Hippocampal formation (tissue), 2 donors: ENCODE data around the gene ROBO1.

Experiments used
- DNase-seq, 2 donors: peaks; one replicate each; lab custom pipeline; 2025; lab: John Stamatoyannopoulos, UW

ROBO1 gene

GRCh38 chr3:78875851-78876250, 891.9 kb downstream of the ROBO1 start:
- no peak for DNase-seq

- no peak for DNase-seq
Observed at GRCh38 chr3:78875436-78875835, 892.4 kb downstream of the ROBO1 start.

DNA sequence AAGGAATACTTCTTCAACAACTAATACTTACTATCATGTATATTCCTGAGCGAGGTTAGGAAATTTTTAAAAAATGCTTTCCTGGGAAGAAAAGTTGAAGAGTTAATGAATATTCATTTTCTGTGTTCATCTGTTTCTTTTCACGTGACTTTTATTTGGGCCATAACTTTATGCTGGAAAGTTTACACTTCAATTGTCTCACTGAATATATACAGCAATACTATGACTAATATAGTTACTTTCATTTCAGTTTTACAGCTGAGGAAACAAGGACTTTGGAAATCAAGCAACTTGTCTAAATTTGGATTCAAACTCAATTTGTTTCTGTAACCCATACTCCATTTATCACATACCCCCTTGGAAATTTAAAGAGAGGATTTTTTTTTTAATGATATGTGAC, 894.2 kb downstream of the ROBO1 start:
- DNase-seq, result no peak

DNA sequence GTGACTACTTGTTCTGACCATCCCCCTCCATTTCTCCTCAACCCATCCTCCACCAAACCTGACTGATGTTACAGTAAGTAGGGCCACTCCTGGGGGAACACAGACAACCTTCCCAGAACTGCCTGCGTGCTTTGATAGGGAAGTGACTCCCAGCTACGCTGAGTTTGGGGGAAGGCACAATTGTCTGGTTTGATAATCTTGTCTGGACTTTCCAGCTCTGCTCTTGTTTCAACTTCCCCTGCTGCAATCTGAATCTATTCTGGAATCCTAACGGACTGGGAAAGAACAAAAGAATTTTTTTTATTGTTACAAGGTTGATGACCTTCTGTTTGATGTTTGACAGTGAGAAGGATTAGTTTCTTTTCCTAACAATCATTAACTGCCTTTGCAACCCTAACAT, 895.6 kb downstream of the ROBO1 start:
- DNase-seq, result no peak

DNA sequence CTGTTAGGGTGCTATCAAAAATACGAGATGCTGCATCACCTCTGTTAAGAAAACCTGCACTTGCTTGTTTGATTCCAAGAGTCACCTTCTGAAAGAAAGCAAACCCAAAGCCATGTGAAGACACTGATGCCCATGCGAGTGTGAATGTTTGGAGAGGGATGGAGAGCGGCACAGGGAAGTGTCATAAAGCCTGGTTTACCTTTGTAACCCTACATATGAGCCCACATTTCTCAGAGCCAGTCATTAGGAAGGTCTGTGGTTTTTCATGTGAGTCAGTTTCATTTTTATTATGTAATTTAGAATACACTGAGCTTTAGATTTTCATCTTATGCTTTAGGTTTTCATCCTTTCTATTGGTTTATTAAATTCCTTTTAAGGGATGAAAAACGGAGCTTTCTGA, 896.8 kb downstream of the ROBO1 start:
- DNase-seq, result no peak

GRCh38 chr3:78870484-78870883, 897.3 kb downstream of the ROBO1 start:
- DNase-seq, result no peak

DNA sequence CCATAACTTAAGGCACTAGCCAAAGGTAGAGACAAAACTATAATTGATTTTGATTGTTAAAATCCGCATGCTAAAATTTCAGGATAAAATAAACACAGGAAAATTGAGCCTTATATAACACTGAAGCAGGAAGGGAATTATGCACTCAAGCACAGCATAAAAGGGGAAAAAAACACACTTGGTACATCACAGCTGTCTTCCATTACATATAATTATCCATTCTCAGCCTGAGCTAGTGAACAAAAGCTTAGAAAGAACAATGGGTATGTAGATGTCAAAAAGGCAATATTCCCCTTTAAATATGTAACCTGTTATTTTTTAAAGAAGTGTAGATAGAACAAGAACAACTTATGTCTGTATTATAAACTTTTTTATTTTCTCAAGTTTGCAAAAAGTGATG, 899.2 kb downstream of the ROBO1 start:
- DNase-seq, result no peak

- no peak for DNase-seq
Observed at GRCh38 chr3:78867409-78868372, 900.1 kb downstream of the ROBO1 start.

DNA sequence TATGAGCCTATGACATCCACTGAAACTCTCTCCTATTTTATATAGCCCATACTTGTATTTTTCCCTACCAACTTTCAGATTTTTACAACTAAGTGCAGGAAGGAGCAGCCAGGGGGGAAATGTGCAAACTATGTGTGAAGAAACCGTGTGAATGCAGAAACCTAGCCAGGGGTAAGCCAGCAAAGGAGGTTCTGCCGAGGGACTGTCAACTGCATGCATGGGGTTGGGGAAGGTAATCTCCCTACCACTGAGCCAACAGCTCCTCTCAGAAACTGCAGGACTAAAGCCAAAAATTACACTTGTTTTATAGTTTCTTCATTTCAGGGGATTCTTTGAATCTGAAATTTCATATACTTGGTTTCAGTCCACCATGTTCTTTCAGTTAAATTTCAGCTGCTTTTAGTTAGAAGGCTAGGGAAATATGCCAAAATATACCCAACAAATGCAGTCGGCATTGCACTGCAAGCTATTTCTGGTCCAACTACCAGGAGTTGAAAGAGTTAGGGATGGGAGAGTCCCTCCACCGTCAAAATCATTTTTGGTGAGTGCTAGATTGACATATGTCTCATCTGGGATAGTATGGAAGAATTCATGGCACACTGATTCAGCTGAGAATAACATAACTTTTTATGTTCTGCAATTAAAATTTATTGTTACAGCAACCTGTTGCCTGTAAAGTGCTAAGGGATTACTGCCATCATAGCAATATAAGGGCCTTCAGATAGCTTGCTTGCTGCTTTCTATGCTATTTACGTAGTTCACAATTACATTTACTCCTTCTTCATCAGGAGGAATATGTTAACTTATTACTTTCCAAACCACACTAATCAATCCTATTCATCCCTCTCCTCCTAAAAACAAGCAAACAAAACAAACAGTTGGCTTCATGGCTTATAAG, 904.2 kb downstream of the ROBO1 start:
- no peak for DNase-seq

DNA sequence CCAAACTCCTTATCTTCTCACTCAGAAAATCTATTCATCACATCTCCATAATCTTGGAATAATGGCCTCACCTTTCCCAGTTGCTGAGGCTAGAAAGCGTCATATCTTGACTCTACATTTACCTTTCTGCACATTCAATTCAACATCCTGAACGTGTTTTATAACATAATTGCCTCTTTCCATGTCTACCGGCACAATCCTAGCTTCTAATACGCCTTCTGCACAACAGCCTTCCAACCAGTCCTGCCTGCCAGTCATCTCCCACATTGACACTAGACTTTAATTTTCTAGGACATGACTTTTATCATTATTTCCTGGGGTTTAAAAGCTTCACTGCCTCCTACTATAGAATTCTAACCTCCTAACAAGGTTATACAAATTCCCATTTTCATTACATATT, 906.6 kb downstream of the ROBO1 start:
- no peak for DNase-seq

GRCh38 chr3:78860567-78860966, 907.2 kb downstream of the ROBO1 start:
- DNase-seq, result no peak

- no peak for DNase-seq
Observed at GRCh38 chr3:78858910-78859309, 908.9 kb downstream of the ROBO1 start.

- DNase-seq, result no peak
Observed at GRCh38 chr3:78858174-78858573, 909.6 kb downstream of the ROBO1 start.

- DNase-seq, result no peak
Observed at GRCh38 chr3:78857494-78858111, 910.2 kb downstream of the ROBO1 start.

DNA sequence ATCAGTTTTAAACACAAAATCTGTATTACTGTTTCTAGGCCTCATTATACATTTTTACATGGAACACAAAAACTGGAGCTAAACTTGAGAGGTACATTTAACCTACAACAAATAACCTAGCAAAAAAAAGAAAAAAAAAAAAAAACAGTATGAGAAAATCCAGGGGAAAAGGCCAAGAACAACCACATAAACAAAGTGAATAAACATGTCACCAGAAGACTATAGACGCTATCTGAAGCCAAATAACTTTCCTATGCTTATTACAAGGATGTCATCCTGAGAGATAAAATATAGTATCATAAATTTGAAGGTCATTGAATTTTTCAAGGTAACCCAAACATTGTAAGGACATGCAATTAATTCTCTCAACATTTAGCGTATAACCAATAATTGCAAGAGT, 911.6 kb downstream of the ROBO1 start:
- no peak for DNase-seq

GRCh38 chr3:78855190-78855589, 912.6 kb downstream of the ROBO1 start:
- DNase-seq, result no peak

DNA sequence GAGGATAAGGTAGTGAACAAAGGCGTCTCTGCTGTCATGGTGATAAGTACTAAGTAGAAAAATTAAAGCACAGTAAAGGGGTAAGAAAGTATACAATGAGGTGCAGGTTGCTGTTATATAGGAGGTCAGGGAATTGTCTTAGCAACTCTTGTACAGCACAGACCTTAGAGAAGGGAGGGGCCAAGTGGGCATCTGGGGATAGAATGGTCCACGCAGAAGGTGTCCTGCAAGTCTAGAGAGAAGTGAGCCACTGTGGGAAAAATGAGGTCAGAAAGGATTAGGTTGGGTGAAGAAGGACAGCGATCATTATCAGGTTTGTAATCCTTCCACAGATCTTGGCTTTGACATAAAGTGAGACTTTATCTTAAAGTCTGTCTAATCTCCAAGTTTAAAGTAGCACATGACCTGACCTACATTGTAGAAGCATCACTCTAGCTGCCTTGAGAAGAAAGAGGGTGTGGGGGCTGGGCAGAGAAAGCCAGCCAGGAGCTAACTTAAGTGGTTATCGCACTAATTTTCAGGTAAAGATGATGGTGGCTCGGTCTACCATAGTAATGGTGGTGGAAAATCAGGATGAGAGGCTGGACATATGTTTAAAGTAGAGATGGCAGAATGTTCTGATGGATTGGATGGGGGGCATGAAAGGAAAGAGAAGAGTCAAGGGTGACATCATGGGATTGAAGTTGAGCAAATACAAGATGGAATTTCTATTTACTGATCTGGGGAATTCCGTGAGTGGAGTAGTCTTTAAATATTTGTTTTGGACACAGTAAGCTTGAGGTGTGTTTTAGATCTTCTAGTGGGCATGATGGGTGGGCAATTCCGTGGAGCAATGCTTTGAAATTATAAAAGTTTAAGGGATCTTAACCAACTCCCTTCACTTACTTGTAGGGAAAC, 919.2 kb downstream of the ROBO1 start:
- no peak for DNase-seq

GRCh38 chr3:78847603-78848002, 920.2 kb downstream of the ROBO1 start:
- no peak for DNase-seq

GRCh38 chr3:78847203-78847602, 920.6 kb downstream of the ROBO1 start:
- no peak for DNase-seq

- DNase-seq, result no peak
Observed at GRCh38 chr3:78846718-78847117, 921.1 kb downstream of the ROBO1 start.

- no peak for DNase-seq
Observed at GRCh38 chr3:78845605-78846004, 922.2 kb downstream of the ROBO1 start.
